ENCODE data around the gene MADCAM1. TPM values are rescaled to one million over a fixed set of nuclear protein-coding genes. Genes with fewer than 3 reads are reported as not detected.

Gene MADCAM1
- total RNA-seq, 2 donors from 2014 or later: 4.5 to 7.3 TPM

- intact Hi-C loops (cut with DNase I): no loop called here
- no peaks in the 10 kb centered on the region for H3K36me3 ChIP-seq
These were observed 52.9 kb downstream of the MADCAM1 start for GRCh38 chr19:548886-549830.

DNA sequence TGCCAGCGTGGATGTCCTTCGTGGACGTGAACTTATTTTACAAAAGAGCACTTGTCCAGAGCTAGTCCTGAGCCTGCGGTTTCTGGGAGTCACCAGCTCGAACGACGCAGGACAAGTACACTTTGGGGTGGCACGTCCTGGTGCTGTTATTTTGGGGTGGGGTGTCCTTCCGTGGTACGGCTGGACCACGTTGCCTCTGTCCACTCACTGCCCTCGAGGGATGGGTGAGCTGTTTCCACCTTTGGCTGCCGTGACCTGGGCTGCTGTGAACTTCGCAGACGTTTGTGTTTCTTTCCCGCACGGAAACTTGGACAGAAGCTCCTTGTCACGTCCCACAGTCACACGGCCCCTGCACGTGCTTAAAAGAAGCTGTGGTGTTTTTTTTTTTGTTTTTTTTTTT lies 58.5 kb downstream of the MADCAM1 start:
- Histone ChIP-seq H3K9ac (ENCODE audit: low read depth in 2 of 2, low read length in 2 of 2) (no peak overlapping the region), H3K36me3 (no peaks in the 10 kb centered on the region), H3K9me3 (no peaks in the 10 kb centered on the region), H3K4me3 (no peak overlapping the region), H3K27ac (no peak overlapping the region), H3K4me1 (no peaks in the 10 kb centered on the region), H3K27me3 (no peaks in the 10 kb centered on the region)
- DNase-seq: no peak
- intact Hi-C loops (cut with DNase I): no loop called here
- TF ChIP-seq, protein P1, sequence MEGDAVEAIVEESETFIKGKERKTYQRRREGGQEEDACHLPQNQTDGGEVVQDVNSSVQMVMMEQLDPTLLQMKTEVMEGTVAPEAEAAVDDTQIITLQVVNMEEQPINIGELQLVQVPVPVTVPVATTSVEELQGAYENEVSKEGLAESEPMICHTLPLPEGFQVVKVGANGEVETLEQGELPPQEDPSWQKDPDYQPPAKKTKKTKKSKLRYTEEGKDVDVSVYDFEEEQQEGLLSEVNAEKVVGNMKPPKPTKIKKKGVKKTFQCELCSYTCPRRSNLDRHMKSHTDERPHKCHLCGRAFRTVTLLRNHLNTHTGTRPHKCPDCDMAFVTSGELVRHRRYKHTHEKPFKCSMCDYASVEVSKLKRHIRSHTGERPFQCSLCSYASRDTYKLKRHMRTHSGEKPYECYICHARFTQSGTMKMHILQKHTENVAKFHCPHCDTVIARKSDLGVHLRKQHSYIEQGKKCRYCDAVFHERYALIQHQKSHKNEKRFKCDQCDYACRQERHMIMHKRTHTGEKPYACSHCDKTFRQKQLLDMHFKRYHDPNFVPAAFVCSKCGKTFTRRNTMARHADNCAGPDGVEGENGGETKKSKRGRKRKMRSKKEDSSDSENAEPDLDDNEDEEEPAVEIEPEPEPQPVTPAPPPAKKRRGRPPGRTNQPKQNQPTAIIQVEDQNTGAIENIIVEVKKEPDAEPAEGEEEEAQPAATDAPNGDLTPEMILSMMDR (IDR thresholded peaks at IDR 0.05): no peak

More at GRCh38 chr19:548886-549830, 52.9 kb downstream of the MADCAM1 start:
- Histone ChIP-seq H3K9ac (ENCODE audit: low read depth in 2 of 2, low read length in 2 of 2) (no peak overlapping the region), H3K27me3 (no peaks in the 10 kb centered on the region), H3K27ac (no peak overlapping the region), H3K9me3 (no peaks in the 10 kb centered on the region), H3K4me1 (no peaks in the 10 kb centered on the region), H3K4me3 (no peak overlapping the region)
- TF ChIP-seq, protein P1 (IDR thresholded peaks at IDR 0.05): no peak
- DNase-seq: no peak

Other genes starting within 250 kb of the MADCAM1 start
- gene PLPP2, start 205.1 kb upstream of the MADCAM1 start, total RNA-seq: 10 to 100 TPM; 83.4 to 88.6 TPM
- gene MIER2, start 151.7 kb upstream of the MADCAM1 start, total RNA-seq: 10 to 100 TPM; 17.3 to 19.1 TPM
- under 1 TPM; 0.52 to 0.96 TPM for gene C2CD4C, start 87.3 kb upstream of the MADCAM1 start, total RNA-seq
- gene SHC2, start 35.5 kb upstream of the MADCAM1 start, total RNA-seq: 1 to 10 TPM; 2.7 to 9.5 TPM
- gene TPGS1, start 11.0 kb downstream of the MADCAM1 start, total RNA-seq: 10 to 100 TPM; 13.3 to 14.4 TPM
- gene CDC34, start 35.3 kb downstream of the MADCAM1 start, total RNA-seq: 10 to 100 TPM; 60.7 to 93.4 TPM
- gene GZMM, start 47.6 kb downstream of the MADCAM1 start, total RNA-seq: 1 to 10 TPM in 1 of 2 donors, under 1 TPM in 1; 0.61 to 1.0 TPM
- 1,000 to 10,000 TPM in 1 of 2 donors, 100 to 1,000 TPM in 1; 920 to 1,084 TPM for gene BSG, start 76.1 kb downstream of the MADCAM1 start, total RNA-seq
- gene HCN2, start 93.4 kb downstream of the MADCAM1 start, total RNA-seq: under 1 TPM; 0.17 to 0.40 TPM
- 10 to 100 TPM; 50.2 to 77.3 TPM for gene POLRMT, start 137.1 kb downstream of the MADCAM1 start, total RNA-seq
- not detected for gene FGF22, start 143.4 kb downstream of the MADCAM1 start, total RNA-seq
- gene RNF126, start 166.7 kb downstream of the MADCAM1 start, total RNA-seq: 10 to 100 TPM; 54.6 to 74.7 TPM
- gene FSTL3, start 179.9 kb downstream of the MADCAM1 start, total RNA-seq: 10 to 100 TPM in 1 of 2 donors, 1 to 10 TPM in 1; 4.5 to 10.1 TPM
- gene PRSS57, start 199.0 kb downstream of the MADCAM1 start, total RNA-seq: not detected
- gene PALM, start 212.4 kb downstream of the MADCAM1 start, total RNA-seq: 10 to 100 TPM in 1 of 2 donors, 1 to 10 TPM in 1; 3.9 to 13.5 TPM

Measured in colonic mucosa (tissue), 4 donors.